Lower lobe of right lung (tissue), 2 donors: ENCODE measurements around the gene PSMA7. TPM values are rescaled to one million over a fixed set of nuclear protein-coding genes. Genes with fewer than 3 reads are reported as not detected.

Experiments used
- ATAC-seq, 2 donors: fragments of 200-7000 bp; cut with Tn5 transposase; one replicate each; pipeline ENCODE4 v1.9.1; 2020 to 2022; ENCODE audit warnings: mild to moderate bottlenecking in 2 of 2, moderate library complexity in 2 of 2
- DNase-seq: peaks from one replicate; pipeline ENCODE4 v3.0.0-alpha.2; 2020
- H3K27ac ChIP-seq: fragments of 200-600 bp; one replicate; pipeline ENCODE4 v1.8.0; 2022
- H3K27me3 ChIP-seq: fragments of 200-600 bp; one replicate; pipeline ENCODE4 v1.8.0; 2022; ENCODE audit warnings: low read depth
- H3K36me3 ChIP-seq: fragments of 200-600 bp; one replicate; pipeline ENCODE4 v1.8.0; 2022; ENCODE audit warnings: mild to moderate bottlenecking
- H3K4me1 ChIP-seq: fragments of 200-600 bp; one replicate; pipeline ENCODE4 v1.8.0; 2022
- H3K4me3 ChIP-seq: fragments of 200-600 bp; one replicate; pipeline ENCODE4 v1.8.0; 2022; ENCODE audit warnings: mild to moderate bottlenecking
- H3K9me3 ChIP-seq: fragments of 200-600 bp; one replicate; pipeline ENCODE4 v1.8.0; 2022
- CTCF ChIP-seq: fragments of 200-600 bp; IDR thresholded peaks from one replicate; pipeline ENCODE4 v1.8.0; 2022; ENCODE audit warnings: antibody characterized with exemption, mild to moderate bottlenecking
- intact Hi-C: fragments of 100-400 bp; cut with DNase I; formaldehyde crosslinking; loops from one replicate; pipeline ENCODE4 v1.11.0; 2022
- total RNA-seq: library from RNA; stranded (reverse); fragmentation: NEBNext Ultra II Directional; extraction: Animal tissue kit (Norgen Biotek cat#: 25700); gene quantifications from one replicate; pipeline ENCODE4 v1.2.1, GENCODE V29; 2021
- donor health status: DM: no; HTN: yes; CAD: no; lungs with severe emphysema.

PSMA7 gene
- total RNA-seq, 1 donor from 2014 or later, result 223 TPM

GRCh38 chr20:62147125-62147524, 3.9 kb upstream of the PSMA7 start:
- no peaks in the 10 kb centered on the region for H3K9me3 ChIP-seq
- DNase-seq (no peak), ATAC-seq (no peak)
- no peak for TF ChIP-seq CTCF
- no peaks in the 10 kb centered on the region for H3K27me3 ChIP-seq
- intact Hi-C loops, result no loop called here
- H3K4me3 ChIP-seq, result no peak overlapping the region
- no peak overlapping the region for H3K27ac ChIP-seq
- H3K4me1 ChIP-seq, result peaks cover 33% of the 10 kb centered on the region
- H3K36me3 ChIP-seq, result no peaks in the 10 kb centered on the region

- peaks cover 42% of the 10 kb centered on the region for H3K4me1 ChIP-seq
- no peaks in the 10 kb centered on the region for H3K36me3 ChIP-seq
- ATAC-seq (no peak), DNase-seq (no peak)
- TF ChIP-seq CTCF, result no peak
- intact Hi-C loops, result no loop called here
- H3K9me3 ChIP-seq, result no peaks in the 10 kb centered on the region
- no peaks in the 10 kb centered on the region for H3K27me3 ChIP-seq
- H3K4me3 ChIP-seq, result no peak overlapping the region
- no peak overlapping the region for H3K27ac ChIP-seq
Measured at GRCh38 chr20:62146019-62146755, 3.0 kb upstream of the PSMA7 start.

- no peak overlapping the region for H3K4me3 ChIP-seq
- DNase-seq, result no peak
- no peaks in the 10 kb centered on the region for H3K27me3 ChIP-seq
- H3K36me3 ChIP-seq, result peaks cover 3% of the 10 kb centered on the region
- peaks cover 47% of the 10 kb centered on the region for H3K4me1 ChIP-seq
- intact Hi-C loops, result no loop called here
- no peaks in the 10 kb centered on the region for H3K9me3 ChIP-seq
- TF ChIP-seq CTCF, result no peak
- no peak overlapping the region for H3K27ac ChIP-seq
- no peak for ATAC-seq
Measured at GRCh38 chr20:62145688-62146018, 2.5 kb upstream of the PSMA7 start.

DNA sequence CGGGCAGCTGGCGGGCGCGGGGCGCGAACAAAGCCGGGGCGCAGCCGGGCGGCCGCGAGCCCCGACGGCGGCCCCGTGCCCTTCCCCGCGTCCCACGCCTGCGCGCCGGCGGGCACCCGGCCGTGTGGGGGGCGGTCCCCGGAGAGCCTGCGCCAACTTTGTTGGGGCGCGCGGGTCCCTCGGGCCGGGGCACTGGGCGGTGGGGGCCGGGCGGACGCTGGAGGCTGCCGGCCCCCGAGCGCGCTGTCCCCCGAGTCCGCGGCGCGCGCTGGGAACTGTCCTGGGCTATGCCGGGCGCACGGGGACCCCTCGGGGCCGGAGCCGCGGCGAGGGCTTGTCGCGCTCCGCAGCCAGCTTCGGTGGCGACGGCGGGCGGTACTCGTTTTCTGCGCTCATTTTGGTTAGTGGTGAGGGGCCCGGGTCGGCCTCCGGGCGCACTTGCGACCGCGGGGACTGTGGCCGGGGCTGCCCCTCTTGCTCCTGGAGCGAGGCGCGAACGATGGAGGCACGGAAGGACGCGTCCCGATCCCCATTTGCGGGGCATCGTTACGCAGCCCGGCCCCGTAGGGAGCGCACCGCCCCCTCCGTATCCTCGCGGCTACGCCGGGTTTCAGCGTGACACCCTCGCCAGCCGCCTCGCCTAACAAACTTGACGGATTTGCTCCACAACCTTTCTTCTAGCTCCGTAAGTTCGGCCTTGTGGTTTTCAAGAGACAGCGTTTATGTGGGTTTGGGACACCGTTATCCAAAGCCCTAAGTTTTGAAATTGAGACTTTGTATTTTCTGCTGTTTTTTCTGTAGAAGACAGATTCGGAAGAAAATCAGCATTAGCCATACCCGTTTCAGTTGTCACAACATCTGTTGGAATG, 997 bp upstream of the PSMA7 start:
- Histone ChIP-seq H3K27ac (peak overlapping the region; percentile 89), H3K4me1 (peaks cover 41% of the 10 kb centered on the region), H3K36me3 (peaks cover 18% of the 10 kb centered on the region), H3K9me3 (no peaks in the 10 kb centered on the region), H3K4me3 (peak overlapping the region; percentile 90), H3K27me3 (no peaks in the 10 kb centered on the region)
- no peak for TF ChIP-seq CTCF
- intact Hi-C loops, result no loop called here
- DNase-seq (peak; percentile 76), ATAC-seq (peak; percentile 56 to 65)

GRCh38 chr20:62142252-62143080, 728 bp downstream of the PSMA7 start:
- intact Hi-C loops, result no loop called here
- TF ChIP-seq CTCF, result no peak
- H3K4me1 ChIP-seq, result peaks cover 33% of the 10 kb centered on the region
- H3K27ac ChIP-seq, result peak overlapping the region; percentile 89
- H3K4me3 ChIP-seq, result peak overlapping the region; percentile 87
- no peaks in the 10 kb centered on the region for H3K27me3 ChIP-seq
- ATAC-seq (peak; percentile 17 to 35), DNase-seq (no peak)
- no peaks in the 10 kb centered on the region for H3K9me3 ChIP-seq
- H3K36me3 ChIP-seq, result peaks cover 35% of the 10 kb centered on the region
